ENCODE data around the gene SGCD. TPM values are rescaled to one million over a fixed set of nuclear protein-coding genes. Genes with fewer than 3 reads are reported as not detected.
A peak's percentile ranks its signal among the peaks of the same experiment; 100 is the strongest.

Gene SGCD
- total and polyA plus RNA-seq, 2 experiments from 2014 or later = 0.77 to 1.3 TPM

DNA sequence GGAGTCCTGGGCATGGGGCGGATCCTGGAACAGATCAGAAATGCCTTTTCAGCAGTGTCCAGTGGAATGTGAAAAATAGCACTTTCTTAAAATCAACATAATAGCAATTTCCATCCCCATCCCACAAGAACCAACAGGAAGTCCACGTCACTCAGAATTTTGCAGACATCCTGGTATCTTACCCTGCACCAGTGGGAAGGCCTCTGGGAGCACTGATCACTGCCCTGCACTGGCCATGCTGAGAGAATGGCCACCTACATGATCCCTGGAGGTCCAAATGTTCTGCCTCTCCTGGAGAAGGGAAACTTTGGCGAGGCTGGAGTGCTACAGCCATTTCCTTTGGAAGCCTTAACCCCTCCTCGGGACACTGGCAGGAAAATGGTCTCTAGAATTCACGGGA is 173.8 kb downstream of the SGCD start:
- DNase-seq (ENCODE audit: low read depth in 1 of 2, low spot score in 1 of 2) = no peak
- no peak overlapping the region for H3K27ac ChIP-seq
- H3K27me3 ChIP-seq = no peaks in the 10 kb centered on the region
- TF ChIP-seq, protein P1, sequence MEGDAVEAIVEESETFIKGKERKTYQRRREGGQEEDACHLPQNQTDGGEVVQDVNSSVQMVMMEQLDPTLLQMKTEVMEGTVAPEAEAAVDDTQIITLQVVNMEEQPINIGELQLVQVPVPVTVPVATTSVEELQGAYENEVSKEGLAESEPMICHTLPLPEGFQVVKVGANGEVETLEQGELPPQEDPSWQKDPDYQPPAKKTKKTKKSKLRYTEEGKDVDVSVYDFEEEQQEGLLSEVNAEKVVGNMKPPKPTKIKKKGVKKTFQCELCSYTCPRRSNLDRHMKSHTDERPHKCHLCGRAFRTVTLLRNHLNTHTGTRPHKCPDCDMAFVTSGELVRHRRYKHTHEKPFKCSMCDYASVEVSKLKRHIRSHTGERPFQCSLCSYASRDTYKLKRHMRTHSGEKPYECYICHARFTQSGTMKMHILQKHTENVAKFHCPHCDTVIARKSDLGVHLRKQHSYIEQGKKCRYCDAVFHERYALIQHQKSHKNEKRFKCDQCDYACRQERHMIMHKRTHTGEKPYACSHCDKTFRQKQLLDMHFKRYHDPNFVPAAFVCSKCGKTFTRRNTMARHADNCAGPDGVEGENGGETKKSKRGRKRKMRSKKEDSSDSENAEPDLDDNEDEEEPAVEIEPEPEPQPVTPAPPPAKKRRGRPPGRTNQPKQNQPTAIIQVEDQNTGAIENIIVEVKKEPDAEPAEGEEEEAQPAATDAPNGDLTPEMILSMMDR (IDR thresholded peaks at IDR 0.05; ENCODE audit: low read depth, low read length) = no peak
- no peaks in the 10 kb centered on the region for H3K9me3 ChIP-seq (ENCODE audit: low read depth)
- H3K4me1 ChIP-seq (ENCODE audit: low read depth) = no peaks in the 10 kb centered on the region
- no peaks in the 10 kb centered on the region for H3K36me3 ChIP-seq
- H3K4me3 ChIP-seq = no peak overlapping the region

DNA sequence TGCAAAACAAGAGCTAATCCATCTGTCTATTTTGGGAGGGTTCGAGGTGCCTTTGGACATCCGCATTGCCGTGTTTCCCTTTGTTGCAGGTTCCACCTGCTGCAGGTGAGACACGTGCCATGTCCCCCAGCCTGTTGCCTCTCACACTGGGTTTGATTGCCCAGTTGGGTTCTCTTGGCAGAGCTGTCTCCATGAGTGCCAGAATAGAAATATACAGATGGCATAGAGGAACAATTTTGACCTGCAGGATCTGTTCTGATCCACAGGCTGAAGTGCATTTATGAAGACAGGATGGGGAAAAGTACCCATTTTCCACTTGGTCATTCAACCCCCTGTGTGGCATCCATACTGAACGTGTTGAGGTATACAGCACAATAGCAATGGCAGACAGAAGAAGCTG is 178.1 kb downstream of the SGCD start:
- TF ChIP-seq, protein P1 (IDR thresholded peaks at IDR 0.05; ENCODE audit: low read depth, low read length) = no peak
- H3K9me3 ChIP-seq (ENCODE audit: low read depth) = no peaks in the 10 kb centered on the region

DNA sequence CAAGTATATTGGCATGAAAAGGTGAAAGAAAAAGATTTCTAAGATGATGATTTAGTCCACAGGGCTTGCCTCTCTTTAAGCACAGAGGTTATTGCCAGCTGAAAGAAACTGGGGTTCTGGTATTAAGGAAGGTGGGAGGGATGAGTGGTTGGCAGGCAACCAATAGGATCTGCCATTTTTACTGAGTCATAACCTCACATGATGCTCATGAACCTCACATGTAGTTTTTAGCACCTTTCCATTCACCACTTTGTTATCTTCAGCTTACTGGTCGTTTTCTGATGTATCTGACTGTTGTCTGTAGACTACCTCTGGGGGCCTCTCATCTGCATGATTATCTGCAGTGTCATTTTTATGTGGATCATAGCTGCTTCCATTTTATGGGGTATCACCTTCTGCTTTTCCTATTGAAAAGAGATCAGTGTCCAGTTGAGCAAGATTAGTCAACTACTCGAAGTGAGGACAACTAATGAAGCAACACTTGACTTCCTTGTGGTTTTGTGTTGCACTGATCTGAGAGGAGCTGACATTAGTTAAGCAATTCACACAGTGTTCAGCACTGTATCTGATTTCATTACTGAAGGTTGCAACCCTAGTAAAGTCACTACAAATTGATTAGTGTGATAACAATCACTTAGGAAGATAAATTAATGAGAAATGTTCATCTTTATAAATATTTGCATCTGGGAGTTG is 186.3 kb downstream of the SGCD start:
- H3K4me1 ChIP-seq (ENCODE audit: low read depth) = no peaks in the 10 kb centered on the region
- TF ChIP-seq, protein P1 (IDR thresholded peaks at IDR 0.05; ENCODE audit: low read depth, low read length) = no peak

More for the DNA sequence above, 178.1 kb downstream of the SGCD start:
- Histone ChIP-seq H3K27me3 (no peaks in the 10 kb centered on the region), H3K36me3 (no peaks in the 10 kb centered on the region), H3K4me3 (no peak overlapping the region), H3K4me1 (ENCODE audit: low read depth) (no peaks in the 10 kb centered on the region), H3K27ac (no peak overlapping the region)
- DNase-seq (ENCODE audit: low read depth in 1 of 2, low spot score in 1 of 2) = no peak

DNA sequence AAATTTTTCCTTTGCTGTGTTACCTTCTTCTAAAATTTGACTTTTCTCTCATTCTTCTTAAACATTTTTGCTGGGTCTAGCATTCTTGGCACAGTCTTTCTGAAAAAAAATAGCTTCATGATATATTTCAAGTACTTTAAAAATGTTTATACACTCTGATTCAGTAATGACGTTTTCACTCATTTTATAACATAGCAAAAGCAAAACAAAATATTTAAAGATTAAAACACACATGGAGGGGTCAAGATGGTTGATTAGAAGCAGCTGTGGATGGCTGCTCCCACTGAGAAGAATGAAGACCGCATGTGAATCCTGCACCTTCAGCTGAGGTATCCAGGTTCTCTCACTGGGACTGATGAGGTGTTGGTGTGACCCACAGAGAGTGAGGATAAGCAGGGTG is 188.2 kb downstream of the SGCD start:
- Histone ChIP-seq H3K4me1 (ENCODE audit: low read depth) (no peaks in the 10 kb centered on the region), H3K4me3 (no peak overlapping the region), H3K9me3 (ENCODE audit: low read depth) (no peaks in the 10 kb centered on the region), H3K36me3 (no peaks in the 10 kb centered on the region), H3K27me3 (no peaks in the 10 kb centered on the region), H3K27ac (no peak overlapping the region)
- DNase-seq (ENCODE audit: low read depth in 1 of 2, low spot score in 1 of 2) = no peak
- TF ChIP-seq, protein P1 (IDR thresholded peaks at IDR 0.05; ENCODE audit: low read depth, low read length) = no peak

More for the DNA sequence above, 186.3 kb downstream of the SGCD start:
- H3K9me3 ChIP-seq (ENCODE audit: low read depth) = no peaks in the 10 kb centered on the region
- H3K27ac ChIP-seq = no peak overlapping the region
- DNase-seq (ENCODE audit: low read depth in 1 of 2, low spot score in 1 of 2) = peak in 1 of 2 donors; percentile 4
- H3K27me3 ChIP-seq = no peaks in the 10 kb centered on the region
- H3K36me3 ChIP-seq = no peaks in the 10 kb centered on the region
- no peak overlapping the region for H3K4me3 ChIP-seq

DNA sequence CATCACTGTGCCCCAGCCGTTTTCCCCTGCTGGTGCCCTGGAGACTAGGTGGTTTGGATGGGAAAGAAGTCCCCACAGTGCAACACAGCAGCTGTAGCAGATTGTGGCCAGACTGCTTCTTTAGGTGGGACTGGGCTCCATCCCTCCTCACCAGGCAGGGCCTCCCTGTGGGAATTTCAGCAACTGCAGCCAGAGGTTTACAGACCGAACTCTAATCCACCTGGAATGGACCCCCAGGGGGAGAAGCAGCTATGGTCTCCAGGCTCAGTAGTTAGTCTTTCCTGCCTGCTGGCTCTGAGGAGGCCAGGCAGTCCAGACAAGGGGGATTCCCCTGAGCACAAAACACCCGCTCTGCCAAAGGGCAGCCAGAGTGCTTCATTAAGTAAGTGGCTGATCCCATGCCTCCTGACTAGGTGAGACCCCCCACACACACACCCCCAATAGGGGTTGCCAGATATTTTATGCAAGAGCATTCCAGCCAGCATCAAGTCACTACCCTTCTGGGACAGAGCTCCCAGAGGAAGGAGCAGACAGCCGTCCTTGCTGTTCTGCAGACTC is 188.9 kb downstream of the SGCD start:
- Histone ChIP-seq H3K4me1 (ENCODE audit: low read depth) (no peaks in the 10 kb centered on the region), H3K27ac (no peak overlapping the region), H3K27me3 (no peaks in the 10 kb centered on the region), H3K9me3 (ENCODE audit: low read depth) (no peaks in the 10 kb centered on the region), H3K4me3 (no peak overlapping the region), H3K36me3 (no peaks in the 10 kb centered on the region)
- DNase-seq (ENCODE audit: low read depth in 1 of 2, low spot score in 1 of 2) = no peak
- TF ChIP-seq, protein P1 (IDR thresholded peaks at IDR 0.05; ENCODE audit: low read depth, low read length) = no peak
